ENCODE results near the gene MAD1L1. TPM values are rescaled to one million over a fixed set of nuclear protein-coding genes. Genes with fewer than 3 reads are reported as not detected.

Gene MAD1L1
- total RNA-seq, 1 donor from 2014 or later: 57.6 TPM

DNA sequence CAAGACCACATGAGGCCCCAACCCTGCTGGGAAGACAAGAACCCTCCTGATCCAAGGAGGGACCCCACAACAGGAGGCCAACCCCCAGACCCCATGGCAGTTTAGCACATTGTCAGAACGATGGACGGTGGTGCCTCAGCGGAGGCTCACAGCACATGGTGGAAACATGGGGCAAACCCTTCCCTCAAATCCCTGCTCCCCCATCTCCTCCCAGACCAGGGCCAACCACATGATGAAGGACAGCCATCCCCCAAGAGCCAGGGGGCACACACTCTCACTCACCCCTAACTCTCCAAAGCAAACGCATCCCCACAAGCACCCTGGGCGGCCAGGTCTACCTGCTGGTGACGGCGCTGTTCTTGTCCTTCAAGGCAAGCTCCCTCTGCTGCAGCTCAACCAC, 83.9 kb downstream of the MAD1L1 start:
- TF ChIP-seq, protein P1, sequence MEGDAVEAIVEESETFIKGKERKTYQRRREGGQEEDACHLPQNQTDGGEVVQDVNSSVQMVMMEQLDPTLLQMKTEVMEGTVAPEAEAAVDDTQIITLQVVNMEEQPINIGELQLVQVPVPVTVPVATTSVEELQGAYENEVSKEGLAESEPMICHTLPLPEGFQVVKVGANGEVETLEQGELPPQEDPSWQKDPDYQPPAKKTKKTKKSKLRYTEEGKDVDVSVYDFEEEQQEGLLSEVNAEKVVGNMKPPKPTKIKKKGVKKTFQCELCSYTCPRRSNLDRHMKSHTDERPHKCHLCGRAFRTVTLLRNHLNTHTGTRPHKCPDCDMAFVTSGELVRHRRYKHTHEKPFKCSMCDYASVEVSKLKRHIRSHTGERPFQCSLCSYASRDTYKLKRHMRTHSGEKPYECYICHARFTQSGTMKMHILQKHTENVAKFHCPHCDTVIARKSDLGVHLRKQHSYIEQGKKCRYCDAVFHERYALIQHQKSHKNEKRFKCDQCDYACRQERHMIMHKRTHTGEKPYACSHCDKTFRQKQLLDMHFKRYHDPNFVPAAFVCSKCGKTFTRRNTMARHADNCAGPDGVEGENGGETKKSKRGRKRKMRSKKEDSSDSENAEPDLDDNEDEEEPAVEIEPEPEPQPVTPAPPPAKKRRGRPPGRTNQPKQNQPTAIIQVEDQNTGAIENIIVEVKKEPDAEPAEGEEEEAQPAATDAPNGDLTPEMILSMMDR (IDR thresholded peaks at IDR 0.05; ENCODE audit: partially characterized antibody, unreplicated experiment): no peak
- H3K4me3 Mint-ChIP-seq (ENCODE audit: unreplicated experiment): no peak overlapping the region
- peaks cover 6% of the 10 kb centered on the region for H3K36me3 Mint-ChIP-seq (ENCODE audit: unreplicated experiment)
- peaks cover 20% of the 10 kb centered on the region for H3K27me3 Mint-ChIP-seq (ENCODE audit: unreplicated experiment)
- peaks cover 18% of the 10 kb centered on the region for H3K9me3 Mint-ChIP-seq (ENCODE audit: unreplicated experiment)
- H3K27ac Mint-ChIP-seq (ENCODE audit: unreplicated experiment): no peak overlapping the region
- DNase-seq: no peak
- H3K4me1 Mint-ChIP-seq (ENCODE audit: low read depth, unreplicated experiment): peaks cover 30% of the 10 kb centered on the region

DNA sequence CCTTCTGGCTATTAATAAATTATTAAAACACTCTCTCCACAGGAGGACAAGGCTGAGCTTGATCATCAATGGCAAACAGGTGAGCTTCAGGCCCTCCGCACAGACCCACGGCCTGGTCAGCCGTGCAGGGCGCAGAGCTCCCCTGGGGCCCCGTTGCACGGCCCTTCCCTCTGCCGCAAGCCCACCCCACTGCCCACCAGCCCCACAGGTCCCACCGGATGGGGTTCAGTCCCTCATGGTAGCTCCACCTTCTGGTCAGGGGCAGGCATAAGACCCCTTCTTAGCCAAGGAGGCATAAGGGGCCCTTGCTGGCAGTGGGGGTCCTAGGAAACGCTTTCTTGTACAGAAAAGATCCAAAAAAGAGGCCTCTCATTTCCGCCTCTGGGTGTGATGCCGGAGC, 84.6 kb downstream of the MAD1L1 start:
- H3K36me3 Mint-ChIP-seq (ENCODE audit: unreplicated experiment): peaks cover 2% of the 10 kb centered on the region
- H3K4me1 Mint-ChIP-seq (ENCODE audit: low read depth, unreplicated experiment): peaks cover 31% of the 10 kb centered on the region
- no peak for DNase-seq

DNA sequence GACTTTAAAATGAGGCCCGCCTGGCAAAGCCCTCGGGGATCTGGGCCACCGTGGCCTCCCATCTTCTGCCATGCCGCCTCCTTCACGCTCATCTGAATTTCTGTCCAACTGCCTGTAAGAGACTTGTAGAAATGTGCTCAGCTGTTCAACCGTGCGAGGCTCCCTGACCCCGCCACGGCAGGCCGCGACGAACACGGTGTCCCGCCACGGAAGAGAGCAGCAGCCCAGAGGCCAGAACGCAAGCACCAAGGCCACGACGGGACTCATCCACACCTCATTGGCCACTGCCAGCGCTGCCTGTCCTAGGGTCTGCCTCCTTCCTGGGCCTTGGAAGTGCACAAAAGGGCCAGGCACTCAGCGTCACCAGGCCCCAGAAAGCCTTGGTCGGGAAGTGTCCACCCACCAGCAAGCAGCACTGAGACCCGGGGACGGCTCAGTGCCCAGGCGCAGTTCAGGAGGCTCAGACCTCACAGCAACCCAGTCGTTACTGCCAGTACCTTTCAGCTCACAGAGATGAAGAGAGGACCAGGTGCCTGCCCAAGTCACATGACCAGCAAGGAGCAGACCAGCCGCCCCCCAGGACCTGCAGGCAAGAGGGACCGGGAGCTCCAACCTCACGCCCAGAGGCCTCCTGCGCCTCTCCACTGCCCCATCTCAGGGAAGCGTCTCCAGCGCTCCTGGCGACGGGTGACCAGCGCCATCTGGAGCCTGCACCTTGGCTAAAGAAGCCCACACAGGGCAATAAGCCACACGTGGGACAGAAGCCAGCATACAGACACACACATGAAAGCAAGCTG, 85.9 kb downstream of the MAD1L1 start:
- Mint-ChIP-seq H3K4me1 (ENCODE audit: low read depth, unreplicated experiment) (peaks cover 34% of the 10 kb centered on the region), H3K4me3 (ENCODE audit: unreplicated experiment) (no peak overlapping the region), H3K36me3 (ENCODE audit: unreplicated experiment) (no peaks in the 10 kb centered on the region), H3K27me3 (ENCODE audit: unreplicated experiment) (peaks cover 12% of the 10 kb centered on the region), H3K9me3 (ENCODE audit: unreplicated experiment) (peaks cover 21% of the 10 kb centered on the region), H3K27ac (ENCODE audit: unreplicated experiment) (no peak overlapping the region)
- TF ChIP-seq, protein P1 (IDR thresholded peaks at IDR 0.05; ENCODE audit: partially characterized antibody, unreplicated experiment): no peak
- DNase-seq: no peak

More for the DNA sequence above, 84.6 kb downstream of the MAD1L1 start:
- TF ChIP-seq, protein P1 (IDR thresholded peaks at IDR 0.05; ENCODE audit: partially characterized antibody, unreplicated experiment): no peak
- no peak overlapping the region for H3K27ac Mint-ChIP-seq (ENCODE audit: unreplicated experiment)
- H3K4me3 Mint-ChIP-seq (ENCODE audit: unreplicated experiment): no peak overlapping the region
- peaks cover 14% of the 10 kb centered on the region for H3K27me3 Mint-ChIP-seq (ENCODE audit: unreplicated experiment)
- H3K9me3 Mint-ChIP-seq (ENCODE audit: unreplicated experiment): peaks cover 20% of the 10 kb centered on the region

DNA sequence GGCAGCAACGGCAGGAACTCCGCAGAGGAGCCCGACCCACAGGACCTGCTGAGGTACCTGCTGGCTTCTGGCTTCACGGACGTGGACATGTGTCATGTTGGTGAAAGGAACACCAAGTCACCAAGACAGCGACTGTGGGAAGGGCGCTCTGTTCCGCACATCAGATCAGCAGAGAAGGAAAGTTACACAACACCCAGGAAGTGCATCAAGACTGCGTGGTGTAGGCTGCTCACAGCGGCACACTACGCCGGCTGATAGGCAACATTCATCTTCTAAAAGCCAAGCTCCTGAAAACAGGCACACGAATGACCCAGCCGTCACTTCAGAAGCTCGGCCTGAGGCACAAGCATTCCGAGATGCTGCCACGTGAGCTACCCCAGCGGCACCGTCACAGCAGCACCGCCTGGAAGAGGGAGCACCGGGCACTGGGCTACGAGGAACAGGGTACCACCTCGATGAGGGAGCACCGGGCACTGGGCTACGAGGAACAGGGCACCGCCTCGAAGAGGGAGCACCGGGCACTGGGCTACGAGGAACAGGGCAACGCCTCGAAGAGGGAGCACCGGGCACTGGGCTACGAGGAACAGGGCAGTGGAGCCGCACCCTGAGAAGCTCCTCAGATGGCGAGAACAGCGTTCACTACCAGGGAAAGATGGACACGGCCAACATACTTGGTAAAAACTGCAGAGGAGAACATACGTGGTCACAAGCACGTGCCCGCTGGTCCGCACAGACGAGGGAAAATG, 86.7 kb downstream of the MAD1L1 start:
- Mint-ChIP-seq H3K4me3 (ENCODE audit: unreplicated experiment) (no peak overlapping the region), H3K36me3 (ENCODE audit: unreplicated experiment) (no peaks in the 10 kb centered on the region), H3K4me1 (ENCODE audit: low read depth, unreplicated experiment) (peaks cover 30% of the 10 kb centered on the region), H3K9me3 (ENCODE audit: unreplicated experiment) (peaks cover 21% of the 10 kb centered on the region), H3K27ac (ENCODE audit: unreplicated experiment) (no peak overlapping the region), H3K27me3 (ENCODE audit: unreplicated experiment) (peaks cover 12% of the 10 kb centered on the region)
- DNase-seq: no peak
- TF ChIP-seq, protein P1 (IDR thresholded peaks at IDR 0.05; ENCODE audit: partially characterized antibody, unreplicated experiment): no peak

DNA sequence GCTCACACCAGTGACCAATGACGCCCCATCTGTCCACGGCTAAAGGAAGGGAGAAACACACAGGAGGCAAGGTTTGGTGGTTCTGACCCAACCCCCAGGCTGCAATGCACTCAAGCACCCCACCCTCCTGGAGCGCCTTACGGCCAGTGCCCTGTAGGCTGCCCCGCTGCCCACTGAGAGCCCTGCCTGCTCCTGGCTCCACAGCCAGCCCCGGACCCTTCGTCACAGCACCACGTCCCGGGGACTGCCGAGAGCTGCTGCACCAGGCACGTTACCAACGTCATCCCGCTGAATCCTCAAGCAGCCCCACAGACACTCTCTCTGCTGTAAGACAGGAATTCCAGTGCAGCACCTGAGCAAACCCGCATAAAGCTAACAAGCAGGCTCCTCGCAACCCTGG, 87.8 kb downstream of the MAD1L1 start:
- Mint-ChIP-seq H3K36me3 (ENCODE audit: unreplicated experiment) (no peaks in the 10 kb centered on the region), H3K9me3 (ENCODE audit: unreplicated experiment) (peaks cover 17% of the 10 kb centered on the region), H3K4me3 (ENCODE audit: unreplicated experiment) (no peak overlapping the region), H3K27me3 (ENCODE audit: unreplicated experiment) (peaks cover 12% of the 10 kb centered on the region), H3K4me1 (ENCODE audit: low read depth, unreplicated experiment) (peaks cover 29% of the 10 kb centered on the region), H3K27ac (ENCODE audit: unreplicated experiment) (no peak overlapping the region)
- TF ChIP-seq, protein P1 (IDR thresholded peaks at IDR 0.05; ENCODE audit: partially characterized antibody, unreplicated experiment): no peak
- DNase-seq: no peak
